Measurements from ENCODE around the gene FARP2. TPM values are rescaled to one million over a fixed set of nuclear protein-coding genes. Genes with fewer than 3 reads are reported as not detected.
"Not testable (repeated sequence)": the region's sequence is repeated elsewhere in the genome, so short reads cannot be mapped to it uniquely, and the experiment has no call there.

Gene FARP2
- total RNA-seq, 1 donor from 2014 or later, result 65.0 TPM

DNA sequence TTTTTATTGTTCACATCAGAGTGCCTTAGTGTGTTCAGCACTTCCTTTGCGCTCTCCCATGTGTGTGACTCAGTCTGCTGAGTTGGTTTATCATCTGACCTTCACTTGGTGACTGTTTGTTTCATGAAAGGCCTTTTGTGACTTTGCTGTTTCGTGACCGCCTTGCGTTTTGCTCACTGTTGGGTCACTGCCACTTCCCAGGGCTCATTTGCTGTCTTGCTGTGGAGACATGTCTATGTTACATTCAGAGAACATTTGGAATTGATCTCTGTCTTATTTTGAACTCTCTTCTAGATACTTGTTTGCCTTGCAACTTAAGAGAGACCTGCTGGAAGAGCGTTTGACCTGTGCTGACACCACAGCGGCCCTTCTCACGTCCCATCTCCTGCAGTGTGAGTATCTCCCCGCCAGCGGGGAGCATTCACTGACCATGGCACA, 54.7 kb downstream of the FARP2 start:
- Mint-ChIP-seq H3K4me1 (ENCODE audit: low read depth, unreplicated experiment) (peaks cover 5% of the 10 kb centered on the region), H3K27ac (ENCODE audit: unreplicated experiment) (no peak overlapping the region), H3K4me3 (ENCODE audit: unreplicated experiment) (no peak overlapping the region), H3K36me3 (ENCODE audit: low read depth, unreplicated experiment) (peaks cover 24% of the 10 kb centered on the region), H3K9me3 (ENCODE audit: unreplicated experiment) (no peaks in the 10 kb centered on the region), H3K27me3 (ENCODE audit: low read depth, unreplicated experiment) (no peaks in the 10 kb centered on the region)
- peaks cover 12% of the 10 kb centered on the region for H4K20me1 ChIP-seq (ENCODE audit: insufficient read depth, low read length)
- H3K27ac ChIP-seq (ENCODE audit: low read depth, low read length), result peak overlapping the region; percentile 87
- H3K4me2 ChIP-seq (ENCODE audit: low read length), result peak overlapping the region; percentile 56
- H3K4me1 ChIP-seq (ENCODE audit: insufficient read depth, low read length), result peaks cover 31% of the 10 kb centered on the region
- H3K79me2 ChIP-seq (ENCODE audit: insufficient read depth, low read length), result no peaks in the 10 kb centered on the region
- H3K9me3 ChIP-seq (ENCODE audit: insufficient read depth, low read depth, low read length), result no peaks in the 10 kb centered on the region
- peak overlapping the region; percentile 56 for H3K9ac ChIP-seq (ENCODE audit: low read length)
- peak; percentile 70 for DNase-seq (ENCODE audit: low read depth)
- H3K36me3 ChIP-seq (ENCODE audit: insufficient read depth, low read length), result peaks cover 10% of the 10 kb centered on the region
- no peak for FAIRE-seq
- H2AFZ ChIP-seq (ENCODE audit: low read depth, low read length), result no peak overlapping the region
- H3K27me3 ChIP-seq (ENCODE audit: insufficient read depth, low read length), result no peaks in the 10 kb centered on the region
- no peak overlapping the region for H3K4me3 ChIP-seq (ENCODE audit: insufficient read depth, low read depth, low read length)
- no peak for TF ChIP-seq EZH2 (IDR thresholded peaks at IDR 0.05; ENCODE audit: insufficient read depth, low read length)
- TF ChIP-seq, protein P1, sequence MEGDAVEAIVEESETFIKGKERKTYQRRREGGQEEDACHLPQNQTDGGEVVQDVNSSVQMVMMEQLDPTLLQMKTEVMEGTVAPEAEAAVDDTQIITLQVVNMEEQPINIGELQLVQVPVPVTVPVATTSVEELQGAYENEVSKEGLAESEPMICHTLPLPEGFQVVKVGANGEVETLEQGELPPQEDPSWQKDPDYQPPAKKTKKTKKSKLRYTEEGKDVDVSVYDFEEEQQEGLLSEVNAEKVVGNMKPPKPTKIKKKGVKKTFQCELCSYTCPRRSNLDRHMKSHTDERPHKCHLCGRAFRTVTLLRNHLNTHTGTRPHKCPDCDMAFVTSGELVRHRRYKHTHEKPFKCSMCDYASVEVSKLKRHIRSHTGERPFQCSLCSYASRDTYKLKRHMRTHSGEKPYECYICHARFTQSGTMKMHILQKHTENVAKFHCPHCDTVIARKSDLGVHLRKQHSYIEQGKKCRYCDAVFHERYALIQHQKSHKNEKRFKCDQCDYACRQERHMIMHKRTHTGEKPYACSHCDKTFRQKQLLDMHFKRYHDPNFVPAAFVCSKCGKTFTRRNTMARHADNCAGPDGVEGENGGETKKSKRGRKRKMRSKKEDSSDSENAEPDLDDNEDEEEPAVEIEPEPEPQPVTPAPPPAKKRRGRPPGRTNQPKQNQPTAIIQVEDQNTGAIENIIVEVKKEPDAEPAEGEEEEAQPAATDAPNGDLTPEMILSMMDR (IDR thresholded peaks at IDR 0.05; ENCODE audit: insufficient read depth, low read depth, low read length), result no peak

DNA sequence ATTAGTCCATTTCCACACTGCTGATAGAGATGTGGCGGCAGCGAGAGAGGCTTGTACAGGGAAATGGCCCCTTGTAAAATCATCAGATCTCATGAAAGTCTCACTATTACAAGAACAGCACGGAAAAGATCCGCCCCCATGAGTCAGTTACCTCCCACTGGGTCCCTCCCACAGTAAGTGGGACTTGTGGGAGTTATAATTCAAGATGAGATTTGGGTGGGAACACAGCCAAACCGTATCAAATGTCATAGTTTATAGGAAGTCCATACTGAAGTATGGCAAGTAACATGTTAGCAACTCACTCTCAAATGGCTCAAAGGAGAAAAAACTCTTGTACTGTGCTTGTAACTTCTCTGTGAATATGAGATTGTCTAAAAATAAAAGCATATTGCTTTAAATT, 56.1 kb downstream of the FARP2 start:
- H3K4me3 ChIP-seq (ENCODE audit: insufficient read depth, low read depth, low read length), result no peak overlapping the region
- peaks cover 31% of the 10 kb centered on the region for H3K4me1 ChIP-seq (ENCODE audit: insufficient read depth, low read length)
- H2AFZ ChIP-seq (ENCODE audit: low read depth, low read length), result no peak overlapping the region
- H3K36me3 ChIP-seq (ENCODE audit: insufficient read depth, low read length), result peaks cover 10% of the 10 kb centered on the region
- Mint-ChIP-seq H3K4me3 (ENCODE audit: unreplicated experiment) (no peak overlapping the region), H3K4me1 (ENCODE audit: low read depth, unreplicated experiment) (peaks cover 5% of the 10 kb centered on the region), H3K36me3 (ENCODE audit: low read depth, unreplicated experiment) (peaks cover 32% of the 10 kb centered on the region), H3K27me3 (ENCODE audit: low read depth, unreplicated experiment) (no peaks in the 10 kb centered on the region), H3K9me3 (ENCODE audit: unreplicated experiment) (no peaks in the 10 kb centered on the region), H3K27ac (ENCODE audit: unreplicated experiment) (peak overlapping the region; percentile 27)
- FAIRE-seq (no peak), DNase-seq (ENCODE audit: low read depth) (peak; percentile 77)
- peaks cover 16% of the 10 kb centered on the region for H4K20me1 ChIP-seq (ENCODE audit: insufficient read depth, low read length)
- TF ChIP-seq EZH2 (IDR thresholded peaks at IDR 0.05; ENCODE audit: insufficient read depth, low read length), result no peak
- TF ChIP-seq, protein P1 (IDR thresholded peaks at IDR 0.05; ENCODE audit: insufficient read depth, low read depth, low read length), result no peak
- no peaks in the 10 kb centered on the region for H3K9me3 ChIP-seq (ENCODE audit: insufficient read depth, low read depth, low read length)
- peak overlapping the region; percentile 87 for H3K27ac ChIP-seq (ENCODE audit: low read depth, low read length)
- no peaks in the 10 kb centered on the region for H3K27me3 ChIP-seq (ENCODE audit: insufficient read depth, low read length)
- peak overlapping the region; percentile 60 for H3K4me2 ChIP-seq (ENCODE audit: low read length)
- H3K9ac ChIP-seq (ENCODE audit: low read length), result peak overlapping the region; percentile 52
- no peaks in the 10 kb centered on the region for H3K79me2 ChIP-seq (ENCODE audit: insufficient read depth, low read length)

DNA sequence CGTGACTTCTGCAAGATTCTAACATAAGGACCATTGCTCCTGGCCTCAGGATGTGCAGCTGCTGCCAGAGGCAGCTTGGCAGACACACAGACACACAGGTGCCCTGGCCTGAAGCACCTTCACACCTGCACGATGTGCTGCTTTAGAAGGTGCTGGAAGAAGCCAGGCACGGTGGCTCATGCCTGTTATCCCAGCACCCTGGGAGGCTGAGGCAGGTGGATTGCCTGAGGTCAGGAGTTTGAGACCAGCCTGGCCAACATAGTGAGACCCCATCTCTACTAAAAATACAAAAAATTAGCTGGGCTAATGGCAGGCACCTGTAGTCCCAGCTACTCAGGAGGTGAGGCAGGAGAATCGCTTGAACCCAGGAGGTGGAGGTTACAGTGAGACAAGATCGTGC, 57.4 kb downstream of the FARP2 start:
- FAIRE-seq; H3K4me3 ChIP-seq (ENCODE audit: insufficient read depth, low read depth, low read length); H3K79me2 ChIP-seq (ENCODE audit: insufficient read depth, low read length); H3K4me1 Mint-ChIP-seq (ENCODE audit: low read depth, unreplicated experiment); H2AFZ ChIP-seq (ENCODE audit: low read depth, low read length); H3K4me2 ChIP-seq (ENCODE audit: low read length); H3K27ac ChIP-seq (ENCODE audit: low read depth, low read length); H3K9me3 ChIP-seq (ENCODE audit: insufficient read depth, low read depth, low read length); H3K27me3 ChIP-seq (ENCODE audit: insufficient read depth, low read length); H3K9me3 Mint-ChIP-seq (ENCODE audit: unreplicated experiment); H3K27me3 Mint-ChIP-seq (ENCODE audit: low read depth, unreplicated experiment); H3K9ac ChIP-seq (ENCODE audit: low read length); H3K4me3 Mint-ChIP-seq (ENCODE audit: unreplicated experiment); DNase-seq (ENCODE audit: low read depth); H3K27ac Mint-ChIP-seq (ENCODE audit: unreplicated experiment): not testable (repeated sequence)
- peaks cover 31% of the 10 kb centered on the region for H3K36me3 Mint-ChIP-seq (ENCODE audit: low read depth, unreplicated experiment)
- Histone ChIP-seq H3K4me1 (ENCODE audit: insufficient read depth, low read length) (peaks cover 31% of the 10 kb centered on the region), H4K20me1 (ENCODE audit: insufficient read depth, low read length) (peaks cover 16% of the 10 kb centered on the region), H3K36me3 (ENCODE audit: insufficient read depth, low read length) (peaks cover 10% of the 10 kb centered on the region)

All from astrocyte (in vitro differentiated cells and primary cell).